ENCODE measurements around the gene CYYR1.

CYYR1 gene

GRCh38 chr21:26443291-26443690 is 129.8 kb downstream of the CYYR1 start:
- no peaks in the 10 kb centered on the region for H3K36me3 ChIP-seq
- TF ChIP-seq CTCF (IDR thresholded peaks at IDR 0.05; ENCODE audit: low read depth, low read length): no peak
- no peak for DNase-seq
- H3K27me3 ChIP-seq (ENCODE audit: insufficient read depth, low read depth, severe bottlenecking): no peaks in the 10 kb centered on the region
- H3K4me3 ChIP-seq (ENCODE audit: low read depth, low read length): no peak overlapping the region
- no peak overlapping the region for H3K27ac ChIP-seq
- peaks cover 8% of the 10 kb centered on the region for H3K9me3 ChIP-seq (ENCODE audit: severe bottlenecking)

- Histone ChIP-seq H3K36me3 (no peaks in the 10 kb centered on the region), H3K4me3 (ENCODE audit: low read depth, low read length) (no peak overlapping the region), H3K27ac (no peak overlapping the region), H3K27me3 (ENCODE audit: insufficient read depth, low read depth, severe bottlenecking) (no peaks in the 10 kb centered on the region), H3K9me3 (ENCODE audit: severe bottlenecking) (peaks cover 8% of the 10 kb centered on the region)
- DNase-seq: peak; percentile 16
- no peak for TF ChIP-seq CTCF (IDR thresholded peaks at IDR 0.05; ENCODE audit: low read depth, low read length)
Measured at GRCh38 chr21:26441149-26441548, 131.9 kb downstream of the CYYR1 start.

GRCh38 chr21:26438976-26439375 is 134.1 kb downstream of the CYYR1 start:
- no peak overlapping the region for H3K27ac ChIP-seq
- peaks cover 8% of the 10 kb centered on the region for H3K9me3 ChIP-seq (ENCODE audit: severe bottlenecking)
- TF ChIP-seq CTCF (IDR thresholded peaks at IDR 0.05; ENCODE audit: low read depth, low read length): no peak
- H3K4me3 ChIP-seq (ENCODE audit: low read depth, low read length): no peak overlapping the region
- no peaks in the 10 kb centered on the region for H3K36me3 ChIP-seq
- H3K27me3 ChIP-seq (ENCODE audit: insufficient read depth, low read depth, severe bottlenecking): no peaks in the 10 kb centered on the region
- no peak for DNase-seq

- no peak overlapping the region for H3K4me3 ChIP-seq (ENCODE audit: low read depth, low read length)
- DNase-seq: no peak
- H3K36me3 ChIP-seq: no peaks in the 10 kb centered on the region
- peaks cover 8% of the 10 kb centered on the region for H3K9me3 ChIP-seq (ENCODE audit: severe bottlenecking)
- no peak for TF ChIP-seq CTCF (IDR thresholded peaks at IDR 0.05; ENCODE audit: low read depth, low read length)
- H3K27me3 ChIP-seq (ENCODE audit: insufficient read depth, low read depth, severe bottlenecking): no peaks in the 10 kb centered on the region
- no peak overlapping the region for H3K27ac ChIP-seq
Measured at GRCh38 chr21:26437326-26438009, 135.6 kb downstream of the CYYR1 start.

GRCh38 chr21:26433386-26433785 is 139.7 kb downstream of the CYYR1 start:
- no peak for TF ChIP-seq CTCF (IDR thresholded peaks at IDR 0.05; ENCODE audit: low read depth, low read length)
- Histone ChIP-seq H3K36me3 (no peaks in the 10 kb centered on the region), H3K27ac (no peak overlapping the region), H3K9me3 (ENCODE audit: severe bottlenecking) (no peaks in the 10 kb centered on the region), H3K27me3 (ENCODE audit: insufficient read depth, low read depth, severe bottlenecking) (no peaks in the 10 kb centered on the region), H3K4me3 (ENCODE audit: low read depth, low read length) (no peak overlapping the region)
- no peak for DNase-seq

- Histone ChIP-seq H3K27ac (no peak overlapping the region), H3K4me3 (ENCODE audit: low read depth, low read length) (no peak overlapping the region), H3K36me3 (no peaks in the 10 kb centered on the region), H3K27me3 (ENCODE audit: insufficient read depth, low read depth, severe bottlenecking) (no peaks in the 10 kb centered on the region), H3K9me3 (ENCODE audit: severe bottlenecking) (no peaks in the 10 kb centered on the region)
- no peak for DNase-seq
- TF ChIP-seq CTCF (IDR thresholded peaks at IDR 0.05; ENCODE audit: low read depth, low read length): no peak
Measured at GRCh38 chr21:26432410-26432809, 140.7 kb downstream of the CYYR1 start.
